ENCODE results near the gene ZNF324B.
"Not testable (repeated sequence)": the region's sequence is repeated elsewhere in the genome, so short reads cannot be mapped to it uniquely, and the experiment has no call there.

ZNF324B gene

DNA sequence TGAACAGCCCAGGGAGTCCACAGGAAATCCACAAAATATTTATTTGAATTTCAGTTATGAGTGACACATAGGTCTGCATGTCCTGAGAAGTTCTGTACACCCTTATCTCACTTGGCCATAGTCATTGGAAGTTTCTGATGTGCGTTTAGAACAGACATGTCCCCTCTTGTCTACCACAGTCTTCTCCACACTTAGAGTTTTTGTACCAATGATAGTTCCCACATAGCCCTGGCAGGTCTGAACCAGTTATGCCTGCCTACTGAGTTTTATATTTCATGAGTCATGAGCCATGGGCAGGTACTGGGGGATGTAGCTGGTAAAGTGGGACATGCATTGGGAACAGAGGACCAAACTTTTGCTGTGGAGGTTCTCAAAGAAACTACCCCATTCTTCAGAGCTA lies 22.8 kb upstream of the ZNF324B start:
- H3K9ac ChIP-seq (ENCODE audit: low read depth, low read length): no peak overlapping the region
- peaks cover 12% of the 10 kb centered on the region for H3K36me3 ChIP-seq (ENCODE audit: control insufficient read depth, insufficient read depth, low read length)
- no peaks in the 10 kb centered on the region for H3K27me3 ChIP-seq (ENCODE audit: control insufficient read depth, insufficient read depth, low read length)
- H3K27ac ChIP-seq (ENCODE audit: low read depth, low read length): no peak overlapping the region
- H3K4me1 ChIP-seq (ENCODE audit: control insufficient read depth, insufficient read depth, low read length): no peaks in the 10 kb centered on the region
- H3K9me3 ChIP-seq (ENCODE audit: control insufficient read depth, insufficient read depth, low read length): peaks cover 56% of the 10 kb centered on the region
- H3K4me3 ChIP-seq (ENCODE audit: low read depth, low read length): no peak overlapping the region

DNA sequence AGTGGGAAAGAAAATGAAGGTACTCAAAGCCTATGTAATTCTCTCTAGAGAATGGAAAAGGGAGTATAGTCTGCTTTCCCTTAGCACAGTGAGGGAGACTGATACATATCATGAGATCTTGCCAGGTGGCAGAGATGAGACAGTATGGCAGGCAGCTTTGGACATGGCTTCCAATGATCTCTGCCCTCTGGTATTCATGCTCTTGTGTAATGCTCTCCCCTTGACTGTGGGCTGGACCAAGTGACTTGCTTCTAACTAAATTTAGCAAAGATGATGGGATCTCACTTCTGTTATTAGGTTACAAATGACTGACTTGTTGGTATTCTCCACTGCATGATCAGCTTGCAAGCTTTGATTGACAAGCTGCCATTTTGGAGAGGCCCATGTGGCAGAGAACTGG lies 21.7 kb upstream of the ZNF324B start:
- Histone ChIP-seq H3K27me3 (ENCODE audit: control insufficient read depth, insufficient read depth, low read length) (no peaks in the 10 kb centered on the region), H3K4me1 (ENCODE audit: control insufficient read depth, insufficient read depth, low read length) (no peaks in the 10 kb centered on the region), H3K36me3 (ENCODE audit: control insufficient read depth, insufficient read depth, low read length) (peaks cover 23% of the 10 kb centered on the region), H3K4me3 (ENCODE audit: low read depth, low read length) (no peak overlapping the region), H3K9ac (ENCODE audit: low read depth, low read length) (no peak overlapping the region), H3K9me3 (ENCODE audit: control insufficient read depth, insufficient read depth, low read length) (peaks cover 67% of the 10 kb centered on the region), H3K27ac (ENCODE audit: low read depth, low read length) (no peak overlapping the region)

DNA sequence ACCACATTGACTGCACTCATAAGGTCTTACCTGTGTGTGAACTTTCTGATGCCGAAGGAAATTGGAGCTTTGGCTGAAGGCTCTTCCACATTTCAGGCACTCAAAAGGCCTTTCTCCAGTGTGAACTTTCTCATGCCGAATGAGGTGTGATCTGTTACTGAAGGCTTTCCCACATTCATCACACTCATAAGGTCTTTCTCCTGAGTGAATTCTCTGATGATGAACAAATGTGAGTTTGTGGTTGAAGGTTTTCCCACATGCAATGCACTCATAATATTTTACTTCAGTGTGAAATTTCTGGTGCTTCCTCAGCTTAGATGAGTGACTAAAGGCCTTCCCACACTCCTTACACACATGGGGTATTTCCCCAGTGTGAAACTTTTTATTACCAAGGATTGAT lies 17.2 kb upstream of the ZNF324B start:
- no peak overlapping the region for H3K27ac ChIP-seq (ENCODE audit: low read depth, low read length)
- H3K27me3 ChIP-seq (ENCODE audit: control insufficient read depth, insufficient read depth, low read length): no peaks in the 10 kb centered on the region
- H3K4me1 ChIP-seq (ENCODE audit: control insufficient read depth, insufficient read depth, low read length): no peaks in the 10 kb centered on the region
- peaks cover 43% of the 10 kb centered on the region for H3K36me3 ChIP-seq (ENCODE audit: control insufficient read depth, insufficient read depth, low read length)
- no peak overlapping the region; the same call in 1 of the 2 replicates for H3K4me3 ChIP-seq (ENCODE audit: low read depth, low read length)
- H3K9me3 ChIP-seq (ENCODE audit: control insufficient read depth, insufficient read depth, low read length): peaks cover 86% of the 10 kb centered on the region
- H3K9ac ChIP-seq (ENCODE audit: low read depth, low read length): no peak overlapping the region

DNA sequence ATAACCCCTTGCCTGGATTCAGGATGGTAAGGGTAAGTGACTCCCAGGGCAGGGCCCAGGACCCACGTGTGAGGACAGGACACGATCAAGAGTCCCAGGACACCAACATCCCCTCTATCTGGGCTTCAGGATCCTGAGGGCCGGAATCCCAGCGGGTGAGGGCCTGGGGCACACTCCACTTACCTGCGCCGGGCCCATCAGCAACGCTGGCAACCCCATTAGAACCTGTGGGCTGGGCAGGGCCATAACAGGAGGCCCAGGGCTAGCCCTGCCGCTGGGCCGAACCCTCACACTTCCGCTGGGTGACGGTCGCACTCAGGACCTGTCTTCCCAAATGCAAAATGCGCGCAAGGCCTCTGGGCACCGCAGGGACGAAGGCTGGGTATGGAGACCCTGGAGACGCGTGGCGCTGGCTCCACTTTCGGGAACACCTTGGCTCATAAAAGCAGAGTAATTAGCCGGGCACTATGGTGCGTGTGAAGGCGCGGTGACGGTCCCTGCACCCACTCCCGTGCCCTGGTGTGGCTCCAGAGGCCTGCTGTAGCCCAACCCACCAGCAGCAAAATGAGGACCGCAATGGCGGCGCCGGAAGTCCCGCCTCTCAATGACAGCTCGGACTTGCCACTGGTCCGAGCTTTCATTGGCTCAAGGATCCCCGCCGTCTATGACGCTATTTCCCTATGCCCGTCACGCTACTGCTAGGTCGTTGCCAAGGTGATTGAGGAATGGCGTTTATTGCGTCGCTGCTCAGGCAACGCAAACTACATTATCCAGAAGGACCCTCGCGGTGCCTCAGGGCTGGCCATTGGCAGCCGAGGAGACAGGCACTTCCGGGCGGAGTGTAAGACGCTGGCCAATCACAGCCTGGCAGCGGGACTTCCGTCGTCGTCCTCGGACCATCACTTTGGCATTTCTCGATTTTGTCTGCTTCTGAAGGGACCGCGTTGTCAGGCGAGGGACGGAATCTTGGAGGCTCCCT lies 11.6 kb upstream of the ZNF324B start, which contains the start of gene ZNF132:
TSS of gene ZNF132 (minus strand) at position 578 of the 979 bp plus-strand sequence. CDS start at position 246, 332 bp downstream.
- Histone ChIP-seq H3K27ac (ENCODE audit: low read depth, low read length) (no peak within 1 kb of the TSS), H3K36me3 (ENCODE audit: control insufficient read depth, insufficient read depth, low read length) (peaks cover 19% of the 10 kb centered on the region), H3K27me3 (ENCODE audit: control insufficient read depth, insufficient read depth, low read length) (peaks cover 5% of the 10 kb centered on the region; the same call in 1 of the 2 replicates), H3K9ac (ENCODE audit: low read depth, low read length) (no peak within 1 kb of the TSS), H3K4me1 (ENCODE audit: control insufficient read depth, insufficient read depth, low read length) (no peaks in the 10 kb centered on the region), H3K9me3 (ENCODE audit: control insufficient read depth, insufficient read depth, low read length) (peaks cover 49% of the 10 kb centered on the region), H3K4me3 (ENCODE audit: low read depth, low read length) (peak within 1 kb of the TSS; percentile 69)

DNA sequence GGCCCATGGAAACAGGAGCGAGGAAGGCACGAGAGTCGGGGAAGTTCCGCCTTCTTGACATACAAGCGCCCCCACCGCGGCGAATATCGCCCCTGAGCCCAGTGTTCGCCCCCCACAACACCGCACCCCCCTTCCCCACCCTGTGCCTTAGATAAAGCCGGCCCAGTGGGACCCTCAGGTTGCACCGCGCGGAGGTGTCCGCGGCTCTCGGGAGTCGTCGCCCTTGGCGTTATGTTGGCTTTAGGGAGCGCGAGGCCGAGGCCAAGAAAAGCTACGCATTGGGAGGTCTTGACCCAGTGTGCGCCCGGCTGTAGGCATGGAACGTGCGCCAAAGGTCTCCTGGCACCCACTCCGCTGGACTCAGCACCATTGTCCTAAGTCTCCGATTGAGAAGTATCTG lies 10.9 kb upstream of the ZNF324B start:
- H3K4me1 ChIP-seq (ENCODE audit: control insufficient read depth, insufficient read depth, low read length): no peaks in the 10 kb centered on the region
- peaks cover 5% of the 10 kb centered on the region; the same call in 1 of the 2 replicates for H3K27me3 ChIP-seq (ENCODE audit: control insufficient read depth, insufficient read depth, low read length)
- no peak overlapping the region for H3K9ac ChIP-seq (ENCODE audit: low read depth, low read length)
- H3K27ac ChIP-seq (ENCODE audit: low read depth, low read length): no peak overlapping the region
- H3K4me3 ChIP-seq (ENCODE audit: low read depth, low read length): peak overlapping the region; percentile 69
- peaks cover 42% of the 10 kb centered on the region for H3K9me3 ChIP-seq (ENCODE audit: control insufficient read depth, insufficient read depth, low read length)
- peaks cover 12% of the 10 kb centered on the region for H3K36me3 ChIP-seq (ENCODE audit: control insufficient read depth, insufficient read depth, low read length)

DNA sequence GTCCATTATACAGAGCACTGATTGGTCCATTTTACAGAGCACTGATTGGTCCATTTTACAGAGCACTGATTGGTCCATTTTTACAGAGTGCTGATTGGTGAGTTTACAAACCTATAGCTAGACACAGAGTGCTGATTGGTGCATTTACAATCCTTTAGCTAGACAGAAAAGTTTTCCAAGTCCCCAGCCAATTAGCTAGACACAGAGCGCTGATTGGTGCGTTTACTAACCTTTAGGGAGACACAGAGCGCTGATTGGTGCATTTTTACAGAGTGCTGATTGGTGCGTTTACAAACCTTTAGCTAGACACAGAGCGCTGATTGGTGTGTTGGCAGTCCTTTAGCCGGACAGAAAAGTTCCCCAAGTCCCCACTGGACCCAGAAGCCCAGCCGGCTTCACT lies 8.4 kb upstream of the ZNF324B start:
- not testable (repeated sequence) for H3K36me3 ChIP-seq (ENCODE audit: control insufficient read depth, insufficient read depth, low read length); H3K9ac ChIP-seq (ENCODE audit: low read depth, low read length); H3K4me1 ChIP-seq (ENCODE audit: control insufficient read depth, insufficient read depth, low read length); H3K4me3 ChIP-seq (ENCODE audit: low read depth, low read length); H3K27ac ChIP-seq (ENCODE audit: low read depth, low read length); H3K27me3 ChIP-seq (ENCODE audit: control insufficient read depth, insufficient read depth, low read length)
- H3K9me3 ChIP-seq (ENCODE audit: control insufficient read depth, insufficient read depth, low read length): peaks cover 27% of the 10 kb centered on the region

DNA sequence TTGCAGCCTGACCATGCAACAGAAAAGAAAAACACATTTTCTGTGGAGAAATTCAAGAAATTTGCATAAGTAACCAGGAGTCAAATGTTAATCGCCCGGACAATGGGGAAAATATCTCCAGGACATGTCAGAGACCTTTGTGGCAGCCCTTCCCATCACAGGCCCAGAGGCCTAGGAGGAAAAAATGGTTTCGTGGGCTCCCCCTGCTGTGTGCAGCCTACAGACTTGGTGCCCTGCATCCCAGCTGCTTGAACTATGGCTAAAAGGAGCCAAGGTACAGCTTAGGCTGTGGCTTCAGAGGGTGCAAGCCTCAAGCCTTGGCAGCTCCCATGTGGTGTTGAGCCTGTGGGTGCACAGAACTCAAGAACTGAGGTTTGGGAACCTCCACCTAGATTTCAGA lies 2.6 kb upstream of the ZNF324B start:
- not testable (repeated sequence) for H3K27ac ChIP-seq (ENCODE audit: low read depth, low read length); H3K4me1 ChIP-seq (ENCODE audit: control insufficient read depth, insufficient read depth, low read length); H3K36me3 ChIP-seq (ENCODE audit: control insufficient read depth, insufficient read depth, low read length); H3K9ac ChIP-seq (ENCODE audit: low read depth, low read length); H3K4me3 ChIP-seq (ENCODE audit: low read depth, low read length)
- peaks cover 13% of the 10 kb centered on the region for H3K27me3 ChIP-seq (ENCODE audit: control insufficient read depth, insufficient read depth, low read length)
- H3K9me3 ChIP-seq (ENCODE audit: control insufficient read depth, insufficient read depth, low read length): peaks cover 11% of the 10 kb centered on the region

DNA sequence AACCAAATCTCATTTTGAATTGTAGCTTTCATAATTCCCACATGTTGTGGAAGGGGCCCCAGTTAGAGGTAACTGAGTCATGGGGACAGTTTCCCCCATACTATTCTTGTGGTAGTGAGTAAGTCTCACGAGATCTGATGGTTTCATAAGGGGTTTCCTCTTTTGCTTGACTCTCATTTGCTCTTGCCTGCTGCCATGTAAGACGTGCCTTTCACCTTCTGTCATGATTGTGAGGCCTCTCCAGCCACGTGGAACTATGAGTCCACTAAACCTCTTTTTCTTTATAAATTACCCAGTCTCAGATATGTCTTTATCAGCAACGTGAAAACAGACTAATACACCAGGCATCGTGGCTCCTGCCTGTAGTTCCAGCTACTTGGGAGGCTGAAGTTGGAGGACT lies 1.4 kb upstream of the ZNF324B start:
- not testable (repeated sequence) for H3K9ac ChIP-seq (ENCODE audit: low read depth, low read length); H3K4me1 ChIP-seq (ENCODE audit: control insufficient read depth, insufficient read depth, low read length); H3K27ac ChIP-seq (ENCODE audit: low read depth, low read length); H3K4me3 ChIP-seq (ENCODE audit: low read depth, low read length); H3K36me3 ChIP-seq (ENCODE audit: control insufficient read depth, insufficient read depth, low read length)
- Histone ChIP-seq H3K27me3 (ENCODE audit: control insufficient read depth, insufficient read depth, low read length) (peaks cover 13% of the 10 kb centered on the region), H3K9me3 (ENCODE audit: control insufficient read depth, insufficient read depth, low read length) (peaks cover 11% of the 10 kb centered on the region)

DNA sequence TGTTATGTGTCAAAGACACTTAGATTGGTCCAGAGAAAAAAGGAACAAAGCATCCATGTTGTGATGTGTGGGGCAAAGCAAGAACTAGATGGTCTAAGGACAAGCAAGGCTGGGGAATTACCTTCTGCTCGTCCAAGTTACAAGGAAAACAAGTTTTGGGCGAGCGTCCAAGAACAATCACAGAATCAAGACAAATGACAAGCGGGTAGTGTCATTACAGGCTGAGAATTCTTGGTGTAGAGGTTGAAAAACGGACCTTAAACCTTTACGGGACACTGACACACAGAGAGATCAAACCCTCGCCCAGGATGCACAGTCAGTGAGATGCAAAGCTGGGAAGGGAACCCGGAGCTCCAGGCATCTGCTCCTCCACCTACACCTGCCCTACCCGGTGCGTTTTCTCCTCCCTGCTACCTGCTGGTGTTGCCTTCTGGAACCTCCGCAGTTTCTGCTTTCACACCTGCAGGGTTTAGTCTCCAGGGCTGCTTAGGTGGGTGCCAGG lies 515 bp upstream of the ZNF324B start:
- Histone ChIP-seq H3K36me3 (ENCODE audit: control insufficient read depth, insufficient read depth, low read length) (no peaks in the 10 kb centered on the region), H3K27me3 (ENCODE audit: control insufficient read depth, insufficient read depth, low read length) (peaks cover 13% of the 10 kb centered on the region), H3K9ac (ENCODE audit: low read depth, low read length) (no peak overlapping the region), H3K4me3 (ENCODE audit: low read depth, low read length) (peak overlapping the region; percentile 73), H3K27ac (ENCODE audit: low read depth, low read length) (no peak overlapping the region), H3K4me1 (ENCODE audit: control insufficient read depth, insufficient read depth, low read length) (0 out of 2 replicates have a peak, but pooled peaks cover 3% of the 10 kb centered on the region), H3K9me3 (ENCODE audit: control insufficient read depth, insufficient read depth, low read length) (peaks cover 11% of the 10 kb centered on the region)

DNA sequence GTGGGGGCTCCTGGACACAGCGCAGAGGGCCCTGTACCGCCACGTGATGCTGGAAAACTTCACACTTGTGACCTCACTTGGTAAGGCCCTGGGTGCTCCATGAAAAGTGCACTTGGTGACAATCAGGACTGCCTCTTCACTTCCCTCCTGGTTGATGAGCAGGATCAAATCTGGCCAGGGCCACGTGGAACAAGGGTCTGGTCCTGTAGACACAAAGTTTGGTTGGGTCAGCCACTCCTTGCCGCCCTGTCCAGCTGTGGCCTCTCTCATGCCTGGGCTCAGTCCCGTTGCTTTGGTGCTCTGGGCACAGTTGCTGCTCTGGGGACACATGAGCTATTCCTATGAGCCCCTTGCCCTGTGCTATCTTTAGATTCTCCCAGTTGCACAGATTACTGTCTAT lies 2.3 kb downstream of the ZNF324B start:
- H3K4me1 ChIP-seq (ENCODE audit: control insufficient read depth, insufficient read depth, low read length): 0 out of 2 replicates have a peak, but pooled peaks cover 3% of the 10 kb centered on the region
- H3K27me3 ChIP-seq (ENCODE audit: control insufficient read depth, insufficient read depth, low read length): peaks cover 13% of the 10 kb centered on the region
- no peak overlapping the region for H3K4me3 ChIP-seq (ENCODE audit: low read depth, low read length)
- H3K9ac ChIP-seq (ENCODE audit: low read depth, low read length): no peak overlapping the region
- H3K27ac ChIP-seq (ENCODE audit: low read depth, low read length): no peak overlapping the region
- peaks cover 8% of the 10 kb centered on the region; the same call in 1 of the 2 replicates for H3K9me3 ChIP-seq (ENCODE audit: control insufficient read depth, insufficient read depth, low read length)
- H3K36me3 ChIP-seq (ENCODE audit: control insufficient read depth, insufficient read depth, low read length): peaks cover 5% of the 10 kb centered on the region; the same call in 1 of the 2 replicates

DNA sequence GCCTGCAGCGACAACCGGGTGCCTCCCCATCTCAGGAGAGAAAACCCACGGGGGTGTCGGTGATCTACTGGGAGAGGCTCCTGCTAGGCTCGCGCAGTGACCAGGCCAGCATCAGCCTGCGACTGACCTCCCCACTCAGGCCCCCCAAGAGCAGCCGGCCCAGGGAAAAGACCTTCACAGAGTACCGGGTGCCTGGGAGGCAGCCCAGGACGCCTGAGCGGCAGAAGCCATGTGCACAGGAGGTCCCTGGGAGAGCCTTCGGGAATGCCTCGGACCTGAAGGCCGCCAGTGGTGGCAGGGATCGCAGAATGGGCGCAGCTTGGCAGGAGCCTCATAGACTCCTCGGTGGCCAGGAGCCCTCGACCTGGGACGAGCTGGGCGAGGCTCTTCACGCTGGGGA lies 3.9 kb downstream of the ZNF324B start:
- Histone ChIP-seq H3K36me3 (ENCODE audit: control insufficient read depth, insufficient read depth, low read length) (peaks cover 5% of the 10 kb centered on the region; the same call in 1 of the 2 replicates), H3K4me1 (ENCODE audit: control insufficient read depth, insufficient read depth, low read length) (0 out of 2 replicates have a peak, but pooled peaks cover 3% of the 10 kb centered on the region), H3K27ac (ENCODE audit: low read depth, low read length) (no peak overlapping the region), H3K4me3 (ENCODE audit: low read depth, low read length) (no peak overlapping the region), H3K27me3 (ENCODE audit: control insufficient read depth, insufficient read depth, low read length) (peaks cover 12% of the 10 kb centered on the region), H3K9me3 (ENCODE audit: control insufficient read depth, insufficient read depth, low read length) (no peaks in the 10 kb centered on the region; the same call in 1 of the 2 replicates), H3K9ac (ENCODE audit: low read depth, low read length) (no peak overlapping the region)

Data from HUES48 (cell line).